Measurements from ENCODE around the gene SLC36A1.

Gene SLC36A1

GRCh38 chr5:151541571-151541970, 94.2 kb downstream of the SLC36A1 start:
- no peak for DNase-seq
